ENCODE data around the gene CFAP43. TPM values are rescaled to one million over a fixed set of nuclear protein-coding genes. Genes with fewer than 3 reads are reported as not detected.
"Not testable (repeated sequence)": the region's sequence is repeated elsewhere in the genome, so short reads cannot be mapped to it uniquely, and the experiment has no call there.

The CFAP43 gene
- total RNA-seq, 1 experiment from 2014 or later, result 0.42 TPM

DNA sequence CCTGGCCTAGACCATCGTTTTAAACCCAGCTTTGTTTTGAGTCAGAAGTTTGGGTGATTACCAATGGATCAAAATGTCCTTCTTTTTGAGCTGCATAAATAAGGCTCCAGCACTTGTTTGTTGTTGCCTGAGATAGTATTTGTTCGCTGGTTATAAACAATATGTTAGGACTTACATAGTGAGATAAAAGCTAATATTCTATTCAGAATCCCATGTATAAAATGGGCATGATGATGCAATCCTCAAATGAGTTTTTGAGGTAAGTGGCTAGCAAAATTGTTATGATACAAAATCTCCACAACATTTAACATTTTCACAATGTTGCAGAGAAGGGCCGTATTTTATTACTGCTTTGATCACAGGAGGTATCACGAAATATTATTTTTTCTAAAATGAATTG is 48.5 kb downstream of the CFAP43 start:
- POLR2A ChIA-PET, result no interaction called here
- TF ChIP-seq, protein P1, sequence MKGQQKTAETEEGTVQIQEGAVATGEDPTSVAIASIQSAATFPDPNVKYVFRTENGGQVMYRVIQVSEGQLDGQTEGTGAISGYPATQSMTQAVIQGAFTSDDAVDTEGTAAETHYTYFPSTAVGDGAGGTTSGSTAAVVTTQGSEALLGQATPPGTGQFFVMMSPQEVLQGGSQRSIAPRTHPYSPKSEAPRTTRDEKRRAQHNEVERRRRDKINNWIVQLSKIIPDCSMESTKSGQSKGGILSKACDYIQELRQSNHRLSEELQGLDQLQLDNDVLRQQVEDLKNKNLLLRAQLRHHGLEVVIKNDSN (CRISPR knock-in tag; IDR thresholded peaks at IDR 0.05), result no peak
- no peak for TF ChIP-seq STAT6 (CRISPR knock-in tag; conservative IDR thresholded peaks at IDR 0.05; ENCODE audit: low read depth)
- TF ChIP-seq, protein P2, sequence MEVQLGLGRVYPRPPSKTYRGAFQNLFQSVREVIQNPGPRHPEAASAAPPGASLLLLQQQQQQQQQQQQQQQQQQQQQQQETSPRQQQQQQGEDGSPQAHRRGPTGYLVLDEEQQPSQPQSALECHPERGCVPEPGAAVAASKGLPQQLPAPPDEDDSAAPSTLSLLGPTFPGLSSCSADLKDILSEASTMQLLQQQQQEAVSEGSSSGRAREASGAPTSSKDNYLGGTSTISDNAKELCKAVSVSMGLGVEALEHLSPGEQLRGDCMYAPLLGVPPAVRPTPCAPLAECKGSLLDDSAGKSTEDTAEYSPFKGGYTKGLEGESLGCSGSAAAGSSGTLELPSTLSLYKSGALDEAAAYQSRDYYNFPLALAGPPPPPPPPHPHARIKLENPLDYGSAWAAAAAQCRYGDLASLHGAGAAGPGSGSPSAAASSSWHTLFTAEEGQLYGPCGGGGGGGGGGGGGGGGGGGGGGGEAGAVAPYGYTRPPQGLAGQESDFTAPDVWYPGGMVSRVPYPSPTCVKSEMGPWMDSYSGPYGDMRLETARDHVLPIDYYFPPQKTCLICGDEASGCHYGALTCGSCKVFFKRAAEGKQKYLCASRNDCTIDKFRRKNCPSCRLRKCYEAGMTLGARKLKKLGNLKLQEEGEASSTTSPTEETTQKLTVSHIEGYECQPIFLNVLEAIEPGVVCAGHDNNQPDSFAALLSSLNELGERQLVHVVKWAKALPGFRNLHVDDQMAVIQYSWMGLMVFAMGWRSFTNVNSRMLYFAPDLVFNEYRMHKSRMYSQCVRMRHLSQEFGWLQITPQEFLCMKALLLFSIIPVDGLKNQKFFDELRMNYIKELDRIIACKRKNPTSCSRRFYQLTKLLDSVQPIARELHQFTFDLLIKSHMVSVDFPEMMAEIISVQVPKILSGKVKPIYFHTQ (CRISPR knock-in tag; IDR thresholded peaks at IDR 0.05), result no peak
- TF ChIP-seq RELA (CRISPR knock-in tag; IDR thresholded peaks at IDR 0.05; ENCODE audit: borderline replicate concordance), result no peak
- TF ChIP-seq ESRRA (CRISPR knock-in tag; IDR thresholded peaks at IDR 0.05; ENCODE audit: borderline replicate concordance), result no peak
- no peak for TF ChIP-seq ZNF423 (CRISPR knock-in tag; IDR thresholded peaks at IDR 0.05)
- H3K27me3 Mint-ChIP-seq (ENCODE audit: low read depth), result no peaks in the 10 kb centered on the region; the same call in 1 of the 2 replicates
- no peak overlapping the region for H3K27ac Mint-ChIP-seq
- DNase-seq (ENCODE audit: low spot score) (no peak), ATAC-seq (no peak)
- no peaks in the 10 kb centered on the region for H3K36me3 Mint-ChIP-seq
- CTCF ChIA-PET, result no interaction called here
- no peaks in the 10 kb centered on the region for H3K4me1 Mint-ChIP-seq
- H3K4me3 Mint-ChIP-seq, result no peak overlapping the region
- no peaks in the 10 kb centered on the region for H3K9me3 Mint-ChIP-seq

- H3K4me3 Mint-ChIP-seq; H3K4me1 Mint-ChIP-seq; POLR2A ChIA-PET; H3K27ac Mint-ChIP-seq; CTCF ChIA-PET; DNase-seq (ENCODE audit: low spot score); ATAC-seq; H3K27me3 Mint-ChIP-seq (ENCODE audit: low read depth); H3K36me3 Mint-ChIP-seq: not testable (repeated sequence)
- peaks cover 16% of the 10 kb centered on the region for H3K9me3 Mint-ChIP-seq
Observed at GRCh38 chr10:104174136-104174535, 58.0 kb downstream of the CFAP43 start.

GRCh38 chr10:104170610-104171254 is 61.4 kb downstream of the CFAP43 start:
- Mint-ChIP-seq H3K9me3 (peaks cover 16% of the 10 kb centered on the region), H3K27ac (no peak overlapping the region), H3K4me3 (no peak overlapping the region), H3K4me1 (no peaks in the 10 kb centered on the region), H3K27me3 (ENCODE audit: low read depth) (peaks cover 3% of the 10 kb centered on the region; the same call in 1 of the 2 replicates), H3K36me3 (peaks cover 10% of the 10 kb centered on the region)
- DNase-seq (ENCODE audit: low spot score) (no peak), ATAC-seq (no peak)
- TF ChIP-seq ZNF138 (CRISPR knock-in tag; conservative IDR thresholded peaks at IDR 0.05) (no peak), TP53 (CRISPR knock-in tag; IDR thresholded peaks at IDR 0.05) (no peak), ZNF281 (CRISPR knock-in tag; IDR thresholded peaks at IDR 0.05) (no peak)
- ChIA-PET CTCF (no interaction called here), POLR2A (no interaction called here)

Measured in WTC11 (cell line).